Natural killer cell (primary cell): ENCODE measurements around the gene SLC5A2. TPM values are rescaled to one million over a fixed set of nuclear protein-coding genes. Genes with fewer than 3 reads are reported as not detected.

Source experiments
- ATAC-seq, 3 donors: fragments of 150-1000 bp in 2 of 3; fragments of 200-7000 bp in 1 of 3; cut with Tn5 transposase; 1 replicate in 1 of 3; 2 replicates in 2 of 3; pipeline ENCODE4 v1.10.0; 2021; ENCODE audit warnings: mild to moderate bottlenecking in 2 of 3, moderate library complexity in 2 of 3
- DNase-seq, 2 donors: peaks; one replicate each; pipeline versions ENCODE4 v3.0.0 to v3.0.0-alpha.2; 2013 to 2021; ENCODE audit warnings: mixed read lengths in 1 of 2
- H3K27ac ChIP-seq: one replicate; pipeline ENCODE4 v1.5.1; 2013; ENCODE audit warnings: mild to moderate bottlenecking, low read length
- H3K27me3 ChIP-seq: one replicate; pipeline ENCODE4 v1.6.1; 2013; ENCODE audit warnings: low read length; ENCODE audit not compliant: control insufficient read depth, insufficient read depth
- H3K36me3 ChIP-seq: one replicate; pipeline ENCODE4 v1.6.1; 2013; ENCODE audit warnings: low read length; ENCODE audit not compliant: control insufficient read depth, insufficient read depth
- H3K4me1 ChIP-seq: one replicate; pipeline ENCODE4 v1.6.1; 2013; ENCODE audit warnings: low read length; ENCODE audit not compliant: control insufficient read depth, insufficient read depth
- H3K4me3 ChIP-seq: one replicate; pipeline ENCODE4 v1.5.1; 2013; ENCODE audit warnings: low read length
- H3K9me3 ChIP-seq: one replicate; pipeline ENCODE4 v1.6.1; 2013; ENCODE audit warnings: low read length; ENCODE audit not compliant: control insufficient read depth, insufficient read depth
- H3K27ac Mint-ChIP-seq, 2 donors: one replicate each; pipeline ENCODE4 v1.8.0; 2022; ENCODE audit warnings: mild to moderate bottlenecking in 2 of 2, mixed read lengths in 2 of 2, moderate library complexity in 1 of 2
- H3K27me3 Mint-ChIP-seq, 2 donors: one replicate each; pipeline ENCODE4 v1.8.0; 2022; ENCODE audit warnings: low read depth in 2 of 2, mixed read lengths in 2 of 2
- H3K36me3 Mint-ChIP-seq: one replicate; pipeline ENCODE4 v1.8.0; 2022; ENCODE audit warnings: mixed read lengths
- H3K4me1 Mint-ChIP-seq, 2 donors: one replicate each; pipeline ENCODE4 v1.8.0; 2022; ENCODE audit warnings: mixed read lengths in 2 of 2
- H3K4me3 Mint-ChIP-seq: one replicate; pipeline ENCODE4 v1.8.0; 2022; ENCODE audit warnings: mild to moderate bottlenecking, moderate library complexity, mixed read lengths
- H3K9me3 Mint-ChIP-seq, 2 donors: one replicate each; pipeline ENCODE4 v1.8.0; 2022; ENCODE audit warnings: mixed read lengths in 2 of 2
- CTCF ChIP-seq: fragments of 200-600 bp; IDR thresholded peaks from one replicate; pipeline ENCODE4 v1.8.0; 2022; ENCODE audit warnings: antibody characterized with exemption
- WGBS: methylation state at CpG from one replicate; pipeline ENCODE4 v1.1.7; 2013; ENCODE audit warnings: missing lambda C conversion rate; ENCODE audit not compliant: insufficient coverage; 5-methylcytosine and 5-hydroxymethylcytosine counted together
- intact Hi-C: fragments of 100-400 bp; cut with micrococcal nuclease; formaldehyde crosslinking; loops from one replicate; pipeline ENCODE4 v1.14.2; 2022
- total RNA-seq, 4 donors: library from RNA; stranded (reverse); fragments of 120-200 nt in 1 of 4; gene quantifications; one replicate each; pipeline versions ENCODE4 v1.2.3 to v1.2.4, GENCODE V29; 2013 to 2022

The SLC5A2 gene
- total RNA-seq, 3 donors from 2014 or later (not counting 1 experiment from before 2014, with no cell fraction given) = 0.20 to 0.96 TPM; not detected in 1

- Mint-ChIP-seq H3K4me1 (peaks cover 19 to 30% of the 10 kb centered on the region in 2 donors), H3K36me3 (no peaks in the 10 kb centered on the region), H3K27me3 (no peaks in the 10 kb centered on the region), H3K27ac (no peak overlapping the region), H3K9me3 (no peaks in the 10 kb centered on the region), H3K4me3 (no peak overlapping the region)
- Histone ChIP-seq H3K4me1 (peaks cover 21% of the 10 kb centered on the region), H3K27me3 (no peaks in the 10 kb centered on the region), H3K9me3 (no peaks in the 10 kb centered on the region), H3K36me3 (no peaks in the 10 kb centered on the region), H3K4me3 (no peak overlapping the region), H3K27ac (no peak overlapping the region)
- no peak for DNase-seq
- 57% methylated on average over 8 of the region's 8 CpGs for WGBS
- ATAC-seq = no peak
- TF ChIP-seq CTCF = no peak
- intact Hi-C loops = no loop called here
Observed at GRCh38 chr16:31504159-31504558, 21.2 kb downstream of the SLC5A2 start.

- Histone ChIP-seq H3K27me3 (no peaks in the 10 kb centered on the region), H3K4me1 (peaks cover 27% of the 10 kb centered on the region), H3K4me3 (no peak overlapping the region), H3K27ac (no peak overlapping the region), H3K9me3 (no peaks in the 10 kb centered on the region), H3K36me3 (no peaks in the 10 kb centered on the region)
- no peaks in the 10 kb centered on the region for H3K9me3 Mint-ChIP-seq
- ATAC-seq = no peak
- H3K27ac Mint-ChIP-seq = peak overlapping the region; percentile 50 to 71
- no peak for DNase-seq
- H3K4me1 Mint-ChIP-seq = peaks cover 31 to 38% of the 10 kb centered on the region in 2 donors
- no peaks in the 10 kb centered on the region for H3K36me3 Mint-ChIP-seq
- WGBS = 49% methylated on average over 3 of the region's 4 CpGs
- TF ChIP-seq CTCF = no peak
- no peaks in the 10 kb centered on the region for H3K27me3 Mint-ChIP-seq
- intact Hi-C loops = loop anchor here (5.0 kb wide), 1 partner anchor 367 kb away; the partner anchor contains the start of gene ZNF267
- H3K4me3 Mint-ChIP-seq = no peak overlapping the region
Observed at GRCh38 chr16:31505483-31505882, 22.6 kb downstream of the SLC5A2 start.

GRCh38 chr16:31507617-31507928 lies 24.6 kb downstream of the SLC5A2 start:
- WGBS = 10% methylated on average over 12 of the region's 12 CpGs
- intact Hi-C loops = loop anchor here (5.0 kb wide), 1 partner anchor 365 kb away; the partner anchor contains the start of gene ZNF267
- H3K36me3 ChIP-seq = no peaks in the 10 kb centered on the region
- TF ChIP-seq CTCF = no peak
- peaks cover 27% of the 10 kb centered on the region for H3K4me1 ChIP-seq
- ATAC-seq = no peak
- peak overlapping the region; percentile 89 for H3K4me3 ChIP-seq
- Mint-ChIP-seq H3K4me3 (peak overlapping the region; percentile 87), H3K36me3 (no peaks in the 10 kb centered on the region), H3K9me3 (no peaks in the 10 kb centered on the region), H3K27ac (peak overlapping the region; percentile 91 to 92), H3K4me1 (peaks cover 32 to 38% of the 10 kb centered on the region in 2 donors), H3K27me3 (no peaks in the 10 kb centered on the region)
- DNase-seq = peak in 1 of 2 donors; percentile 44
- no peaks in the 10 kb centered on the region for H3K9me3 ChIP-seq
- no peaks in the 10 kb centered on the region for H3K27me3 ChIP-seq
- H3K27ac ChIP-seq = peak overlapping the region; percentile 87
